Stimulated activated CD4-positive, alpha-beta T cell treated with anti-CD3 and anti-CD28 coated beads, Interleukin-4, amount 100 ng/mL, for 4 hours (primary cell): ENCODE results near the gene ZBED4.
A peak's percentile ranks its signal among the peaks of the same experiment; 100 is the strongest.

Experiments used
- DNase-seq, 2 experiments: peaks; one replicate each; pipeline ENCODE4 v3.0.0-alpha.2; 2020

Gene ZBED4

DNA sequence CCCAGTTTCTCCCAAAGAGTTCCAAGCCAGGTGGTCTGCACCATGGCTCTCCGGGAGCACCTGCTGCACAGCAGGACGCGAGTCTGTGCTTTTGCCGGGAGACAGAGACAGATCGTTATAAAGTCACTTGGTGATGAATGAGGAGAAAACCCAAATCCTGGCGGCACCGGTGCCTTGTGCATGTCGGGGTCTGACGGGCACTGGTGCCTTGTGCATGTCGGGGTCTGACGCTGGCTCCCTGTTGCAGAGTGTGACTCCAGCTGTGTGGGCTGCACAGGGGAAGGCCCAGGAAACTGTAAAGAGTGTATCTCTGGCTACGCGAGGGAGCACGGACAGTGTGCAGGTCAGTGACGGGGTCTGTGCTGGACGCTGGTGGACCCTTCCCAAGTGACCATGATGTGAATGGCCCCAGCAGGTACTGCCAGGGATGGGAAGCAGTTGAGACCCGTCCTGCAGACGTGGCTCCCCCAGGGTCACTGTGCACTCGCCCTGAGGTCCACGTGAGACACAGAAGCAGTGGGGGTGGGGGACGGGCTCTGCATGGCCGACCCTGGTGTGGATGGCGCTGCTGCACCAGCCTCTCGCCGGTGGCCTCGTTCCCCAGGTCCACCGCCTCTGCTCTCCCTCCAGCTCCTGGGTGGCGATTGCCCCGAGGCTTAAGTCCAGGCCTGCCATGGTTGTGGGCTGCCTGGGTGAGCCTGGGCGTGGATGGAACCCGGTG lies 70.6 kb downstream of the ZBED4 start:
- DNase-seq: no peak

DNA sequence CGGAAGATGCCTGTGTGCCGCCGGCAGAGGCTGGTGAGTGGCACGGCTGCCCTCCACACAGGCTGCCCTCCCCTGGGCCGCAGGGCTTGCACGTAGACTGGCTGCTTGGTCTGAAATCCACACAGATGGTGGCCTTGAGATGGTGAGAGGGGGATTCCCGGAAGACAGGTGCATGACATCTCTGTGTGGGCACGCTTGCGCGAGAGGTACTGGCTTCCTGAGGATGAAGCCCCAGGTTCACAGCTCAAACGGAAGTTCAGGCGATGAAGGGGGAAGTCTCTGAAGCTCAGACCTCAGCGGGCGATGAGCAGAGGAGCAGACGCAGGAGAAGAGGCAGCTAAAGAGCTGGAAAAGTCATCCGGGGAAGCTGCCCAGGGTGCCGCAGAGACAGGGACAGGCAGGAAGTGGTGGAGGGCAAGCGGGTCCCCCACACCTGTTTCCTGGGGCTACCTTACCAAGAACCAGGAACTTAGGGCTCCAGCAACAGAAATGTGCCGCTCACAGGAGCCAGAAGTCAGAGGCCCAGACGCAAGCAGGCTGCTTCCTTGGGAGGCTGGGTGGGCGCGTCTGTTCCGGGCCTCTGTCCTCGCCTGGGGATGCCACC lies 72.0 kb downstream of the ZBED4 start:
- peak; percentile 56 to 83 for DNase-seq

DNA sequence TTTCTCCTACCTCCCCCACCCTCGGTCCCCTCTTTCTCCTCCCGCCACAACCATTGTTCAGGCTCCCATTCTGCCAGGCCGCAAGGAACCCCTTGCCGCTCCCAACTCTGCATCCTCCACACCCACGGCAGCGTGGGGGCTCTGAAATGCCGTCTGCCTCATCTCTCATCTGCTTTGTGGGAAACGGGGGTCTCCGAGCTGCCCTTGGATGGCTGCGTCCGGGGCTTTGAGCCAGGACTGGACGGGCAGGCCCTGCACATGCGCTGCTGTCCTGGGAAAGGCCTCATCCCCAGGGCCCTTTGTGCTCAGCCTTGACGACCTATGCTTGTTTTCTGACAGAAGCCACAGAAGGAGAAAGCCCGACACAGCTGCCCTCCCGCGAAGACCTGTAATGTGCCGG lies 73.3 kb downstream of the ZBED4 start:
- DNase-seq: no peak

DNA sequence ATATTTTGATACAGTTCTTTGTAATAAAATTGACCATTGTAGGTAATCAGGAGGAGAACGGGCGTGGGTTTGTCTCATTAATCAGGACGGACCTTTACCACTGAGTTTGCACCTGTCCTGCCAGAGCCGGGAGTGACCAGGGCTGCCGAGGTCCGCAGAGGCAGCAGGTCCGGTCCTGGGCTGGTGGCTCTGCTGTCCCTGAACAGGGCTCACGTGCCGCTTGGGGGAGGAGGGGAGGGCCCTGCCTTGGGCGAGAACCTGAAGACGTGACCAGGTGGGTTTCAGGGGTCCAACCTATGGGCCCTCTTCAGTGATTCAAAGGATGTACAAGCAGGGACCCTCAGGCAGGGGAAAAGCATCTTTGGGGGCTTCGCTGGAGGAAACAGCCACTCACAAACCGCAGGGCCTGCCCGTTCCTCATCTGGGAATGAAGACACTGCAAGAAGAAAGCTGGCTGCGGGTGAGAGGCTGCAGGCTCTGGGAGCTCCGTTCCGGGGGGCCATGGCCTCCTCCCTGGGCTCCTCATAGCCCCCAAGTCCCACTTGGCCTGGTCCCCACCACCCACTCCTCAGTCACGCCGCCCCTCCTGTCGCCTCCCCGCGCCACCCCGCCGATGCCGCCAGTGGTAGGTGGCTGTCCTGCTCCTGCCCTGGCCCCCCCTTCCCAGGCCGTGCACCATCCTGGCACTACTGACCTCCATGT lies 74.0 kb downstream of the ZBED4 start:
- no peak for DNase-seq

DNA sequence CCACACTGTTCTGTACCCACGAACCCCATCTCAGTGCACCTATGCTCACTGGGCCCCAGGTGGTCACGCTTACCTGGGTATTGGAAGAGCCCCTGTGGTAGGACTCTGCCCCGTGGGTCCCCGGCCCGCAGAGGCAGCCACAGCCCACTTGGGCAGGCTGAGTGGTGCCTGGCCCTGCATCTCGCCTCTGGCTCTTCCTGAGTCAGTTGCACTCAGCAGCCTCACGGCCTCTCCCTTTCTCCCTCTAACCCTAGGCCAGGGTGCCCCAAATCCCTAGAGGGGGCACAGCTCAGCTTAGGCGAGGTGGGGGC lies 74.5 kb downstream of the ZBED4 start:
- no peak for DNase-seq

DNA sequence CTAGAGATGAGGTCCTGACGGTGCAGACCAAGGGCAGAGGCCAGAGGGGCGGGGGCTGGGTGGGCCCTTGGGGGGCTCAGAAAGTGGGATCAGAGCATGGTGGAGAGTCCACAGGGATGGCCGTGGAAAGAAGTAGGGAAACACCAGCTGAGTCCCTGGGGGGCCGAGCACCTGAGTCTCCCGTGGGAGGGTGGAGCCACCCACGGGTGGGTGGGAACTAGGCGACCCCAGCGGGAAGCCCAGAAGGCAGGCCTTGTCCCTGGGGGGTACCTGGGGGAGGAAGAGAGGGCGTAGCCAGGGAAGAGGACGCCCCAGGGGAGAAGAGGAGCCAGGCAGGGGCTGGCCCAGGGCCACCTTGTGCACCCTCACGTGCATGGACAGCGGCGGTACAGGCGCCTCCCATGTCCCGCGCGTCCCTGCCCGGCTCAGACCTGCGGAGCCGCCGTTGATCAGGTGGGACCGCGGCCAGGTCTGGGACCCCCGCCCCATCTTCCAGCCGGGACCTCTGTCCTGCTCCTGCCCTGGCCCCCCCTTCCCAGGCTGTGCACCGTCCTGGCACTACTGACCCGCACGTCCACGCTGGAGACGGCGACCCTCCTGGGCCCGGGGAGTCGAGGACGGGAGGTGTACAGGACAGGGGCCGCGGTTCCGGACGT lies 75.0 kb downstream of the ZBED4 start:
- DNase-seq: no peak

DNA sequence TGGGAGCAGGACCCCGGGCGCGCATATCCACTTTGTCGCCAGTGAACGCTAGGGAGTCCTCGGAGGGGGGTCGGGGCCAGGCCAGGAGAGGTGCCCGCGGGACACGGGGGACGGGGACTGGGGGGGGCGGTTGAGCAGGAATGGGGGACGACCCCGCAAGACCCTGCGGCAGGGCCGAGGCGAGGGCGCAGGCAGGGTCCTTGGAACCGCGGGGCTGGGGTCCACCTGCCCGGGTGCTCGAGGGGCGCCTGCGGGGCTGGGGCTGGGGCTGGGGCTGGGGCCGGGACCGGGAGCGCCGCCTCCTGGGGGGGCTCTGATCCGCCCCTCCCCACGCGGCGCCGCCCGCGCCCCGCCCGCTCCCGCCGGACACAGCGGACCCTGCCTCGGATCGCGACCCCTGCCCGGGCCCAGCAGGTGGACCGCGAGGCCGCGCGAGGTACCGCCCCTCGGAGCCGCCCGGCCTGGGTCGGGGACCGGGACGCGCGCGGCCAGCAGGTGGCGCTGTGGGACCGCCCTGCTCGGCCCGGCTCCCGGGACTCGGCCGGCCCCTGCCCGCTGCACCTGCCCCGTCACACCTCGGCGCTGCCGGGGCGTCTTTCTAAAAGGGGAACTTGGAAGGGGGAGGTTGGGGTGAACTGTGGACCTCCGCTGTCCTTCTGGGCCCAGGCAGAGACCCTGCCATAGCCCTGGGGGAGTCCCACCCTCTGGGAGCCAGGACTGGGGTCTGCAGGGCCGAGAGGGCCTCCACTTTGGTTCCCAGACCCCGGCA lies 75.8 kb downstream of the ZBED4 start:
- DNase-seq: peak; percentile 71 to 88

DNA sequence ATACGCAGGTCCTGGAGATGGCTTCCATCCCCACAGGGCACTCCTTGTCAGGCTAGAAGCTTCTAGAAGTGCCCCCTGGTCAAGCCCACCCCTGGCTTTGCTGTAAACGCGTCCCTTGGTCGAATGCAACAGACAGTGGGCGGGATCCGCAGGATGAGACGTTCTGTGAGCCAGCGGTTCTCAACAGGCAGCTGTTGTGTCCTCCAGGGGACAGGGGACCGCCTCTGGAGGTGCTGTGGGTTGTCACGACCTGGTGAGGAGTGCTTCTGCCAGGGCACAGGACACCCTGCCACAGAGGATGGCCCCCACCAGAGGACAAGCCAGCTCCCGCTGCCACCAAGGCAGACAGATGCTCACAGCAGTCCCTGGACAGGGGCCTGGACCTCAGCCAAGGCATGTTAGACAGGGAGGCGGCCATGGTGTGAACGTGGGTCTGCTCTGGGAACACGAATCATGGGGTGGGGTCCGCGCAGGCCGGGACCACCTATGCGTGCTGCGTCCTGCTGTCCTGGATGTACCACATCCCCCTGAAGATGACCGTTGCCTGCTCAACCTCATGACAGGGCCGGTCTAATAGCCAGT lies 76.4 kb downstream of the ZBED4 start:
- DNase-seq: no peak

DNA sequence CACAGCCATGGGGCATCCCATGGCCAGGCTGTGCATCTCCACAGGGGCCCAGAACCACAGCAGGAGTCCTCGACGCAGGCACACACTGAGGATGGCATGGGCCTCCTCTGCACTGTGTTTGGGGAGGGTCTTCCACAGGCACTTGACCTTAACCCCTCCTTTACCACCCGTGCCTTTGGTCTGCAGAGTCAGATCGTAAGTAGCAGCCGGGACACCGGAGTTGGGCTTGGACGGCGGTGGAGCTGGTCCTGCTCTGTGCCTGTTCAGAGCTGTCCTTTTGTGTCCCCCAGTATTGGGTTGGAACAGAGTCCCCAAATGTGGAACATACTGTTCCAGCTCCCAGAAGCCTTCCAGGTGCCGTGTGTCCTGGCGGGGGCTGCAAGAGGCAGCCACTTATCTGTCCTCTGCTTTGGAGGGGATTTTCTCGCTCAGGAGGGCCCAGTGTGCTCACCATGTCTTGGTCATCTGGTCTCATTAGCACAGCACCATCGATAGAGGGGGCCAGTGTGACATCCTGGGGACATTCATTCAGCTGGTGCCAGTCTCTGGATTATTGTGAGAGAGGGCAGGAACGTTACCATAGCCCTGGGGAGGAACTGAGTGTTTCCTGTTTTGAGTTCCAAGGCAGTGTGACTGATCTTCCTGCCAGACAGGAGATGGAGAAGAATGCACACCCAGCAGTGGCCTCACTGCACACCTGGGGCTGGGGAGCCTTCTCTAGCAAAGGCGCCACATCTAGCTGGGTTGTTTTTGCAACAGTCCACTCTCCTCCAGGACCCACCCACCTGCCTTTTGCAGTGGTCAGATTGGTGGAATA lies 77.2 kb downstream of the ZBED4 start:
- DNase-seq: peak; percentile 34 to 53

DNA sequence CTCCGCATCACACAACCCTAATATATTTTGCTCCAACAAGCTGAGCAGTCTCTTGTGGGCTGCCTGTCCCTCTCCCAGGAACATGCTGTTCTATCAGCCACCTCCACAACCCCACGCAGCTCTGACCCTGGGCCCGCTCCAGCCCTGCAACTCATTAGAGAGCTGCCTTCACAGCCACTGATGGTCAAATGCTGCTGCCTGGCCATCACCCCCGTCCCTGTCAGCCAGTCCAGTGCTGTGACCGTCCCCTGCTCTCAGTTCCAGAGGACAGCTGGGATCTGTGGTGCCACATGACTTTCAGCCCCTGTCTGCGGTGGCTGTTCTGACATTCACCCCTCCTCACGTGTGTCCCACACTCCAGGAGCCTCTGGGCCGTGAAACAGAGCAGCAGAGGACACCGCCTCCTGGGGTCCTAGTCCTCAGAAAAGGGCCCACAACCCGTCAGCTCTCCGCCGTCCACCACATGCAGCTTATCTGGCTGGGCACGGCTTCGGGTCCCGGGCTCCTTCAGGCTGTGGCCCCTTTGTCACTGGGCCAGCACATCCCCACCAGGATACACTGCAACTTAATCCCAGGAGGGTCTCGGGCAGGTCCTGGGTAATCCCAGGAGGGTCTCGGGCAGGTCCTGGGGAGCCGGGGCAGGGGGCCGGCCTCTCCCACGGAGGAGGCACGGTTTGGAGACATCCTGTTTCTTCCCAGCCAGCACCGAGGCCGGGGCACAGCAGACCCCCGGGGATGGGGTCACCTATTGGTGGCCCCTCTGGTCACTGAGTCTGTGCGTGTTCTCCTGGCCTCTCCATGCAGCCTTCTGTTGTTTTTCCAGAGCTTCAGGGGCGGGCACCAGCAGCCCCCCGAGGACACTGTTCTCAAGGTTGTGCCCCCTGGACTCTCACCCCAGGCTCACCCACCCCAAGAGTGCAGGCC lies 79.9 kb downstream of the ZBED4 start:
- DNase-seq: no peak

DNA sequence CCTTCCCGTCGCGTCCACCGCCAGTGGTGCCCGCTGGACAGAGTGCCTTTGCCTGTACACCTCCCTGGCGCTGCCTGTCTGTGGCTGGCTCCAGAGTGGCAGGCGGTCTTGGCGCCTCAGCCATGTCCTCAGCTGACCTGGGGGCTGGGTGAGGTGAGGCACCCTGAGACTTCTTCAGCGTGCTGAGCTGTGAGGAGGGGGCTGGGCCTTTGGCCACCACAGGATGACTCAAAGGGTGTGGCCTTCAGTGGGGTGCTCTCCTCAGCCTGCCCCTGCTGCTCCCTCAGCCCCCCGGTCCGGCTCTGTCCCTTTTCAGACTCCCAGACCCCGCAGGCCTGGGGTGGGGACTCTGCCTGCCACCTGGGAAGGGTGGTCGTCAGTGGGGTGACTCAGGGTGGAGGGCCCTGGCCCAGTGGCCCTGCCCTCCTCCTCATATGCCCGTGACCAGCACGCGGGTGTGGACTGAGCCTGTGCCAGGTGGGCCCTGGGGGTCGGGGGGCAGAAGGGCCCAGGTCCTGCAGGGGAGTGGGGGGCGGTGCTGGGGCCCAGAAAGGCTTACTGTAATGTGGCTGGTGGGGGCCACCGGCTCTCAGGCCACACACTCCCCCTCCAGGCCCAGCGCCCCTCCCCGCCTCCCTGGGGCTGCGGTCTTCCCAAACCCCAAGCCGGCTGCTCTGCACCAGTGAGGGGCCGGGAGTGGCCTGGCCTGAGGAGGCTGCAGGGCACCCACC lies 80.7 kb downstream of the ZBED4 start:
- DNase-seq: peak in 1 of 2 experiments; percentile 34

DNA sequence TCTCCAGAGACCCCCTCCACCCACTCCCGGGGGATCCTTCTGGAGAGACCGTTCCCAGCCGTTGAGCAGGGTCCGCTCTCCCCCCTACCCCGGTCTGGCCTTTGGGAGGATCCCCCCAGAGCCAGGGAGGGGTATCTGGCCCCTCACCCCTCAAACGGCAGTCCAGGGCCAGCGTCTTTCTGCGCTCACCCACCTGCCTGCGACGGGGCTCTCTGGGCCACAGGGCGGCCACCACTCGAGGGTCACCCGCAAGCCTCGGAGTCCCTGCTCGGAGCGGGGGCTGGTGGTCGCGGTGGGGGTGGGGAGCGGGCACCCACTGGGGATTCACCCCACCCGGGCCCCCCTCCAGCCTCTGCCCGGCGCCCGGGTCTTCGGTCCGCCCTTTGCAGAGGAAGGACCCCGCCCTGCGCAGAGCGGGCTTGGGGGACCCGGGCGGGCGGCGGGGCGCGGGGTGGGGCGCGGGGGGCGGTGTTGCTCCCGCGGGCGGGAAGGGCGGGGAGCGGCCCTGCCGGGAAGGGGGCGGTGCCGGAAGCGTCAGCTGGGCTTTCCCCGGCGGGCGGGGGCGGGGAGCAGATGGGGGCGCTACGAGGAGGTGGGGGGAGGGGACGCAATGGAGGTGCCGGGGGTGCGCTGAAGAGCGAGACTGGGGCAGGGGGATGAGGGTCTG lies 81.4 kb downstream of the ZBED4 start:
- peak; percentile 90 to 92 for DNase-seq

DNA sequence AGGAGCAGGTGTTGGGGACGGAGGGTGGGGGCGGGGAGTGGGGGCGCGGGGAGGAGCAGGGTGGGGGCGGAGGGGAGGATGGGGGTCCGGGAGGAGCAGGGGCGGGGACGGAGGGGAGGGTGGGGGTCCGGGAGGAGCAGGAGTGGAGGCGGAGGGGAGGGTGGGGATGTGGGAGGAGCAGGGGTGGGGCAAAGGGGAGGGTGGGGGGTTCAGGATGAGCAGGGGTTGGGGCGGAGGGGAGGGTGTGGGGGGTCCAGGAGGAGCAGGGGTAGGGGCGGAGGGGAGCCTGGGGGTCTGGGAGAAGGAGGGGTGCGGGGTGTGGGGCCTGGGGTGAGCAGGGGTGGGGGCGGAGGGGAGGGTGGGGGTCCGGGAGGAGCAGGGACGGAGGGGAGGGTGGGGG lies 81.9 kb downstream of the ZBED4 start:
- DNase-seq: peak in 1 of 2 experiments; percentile 53

DNA sequence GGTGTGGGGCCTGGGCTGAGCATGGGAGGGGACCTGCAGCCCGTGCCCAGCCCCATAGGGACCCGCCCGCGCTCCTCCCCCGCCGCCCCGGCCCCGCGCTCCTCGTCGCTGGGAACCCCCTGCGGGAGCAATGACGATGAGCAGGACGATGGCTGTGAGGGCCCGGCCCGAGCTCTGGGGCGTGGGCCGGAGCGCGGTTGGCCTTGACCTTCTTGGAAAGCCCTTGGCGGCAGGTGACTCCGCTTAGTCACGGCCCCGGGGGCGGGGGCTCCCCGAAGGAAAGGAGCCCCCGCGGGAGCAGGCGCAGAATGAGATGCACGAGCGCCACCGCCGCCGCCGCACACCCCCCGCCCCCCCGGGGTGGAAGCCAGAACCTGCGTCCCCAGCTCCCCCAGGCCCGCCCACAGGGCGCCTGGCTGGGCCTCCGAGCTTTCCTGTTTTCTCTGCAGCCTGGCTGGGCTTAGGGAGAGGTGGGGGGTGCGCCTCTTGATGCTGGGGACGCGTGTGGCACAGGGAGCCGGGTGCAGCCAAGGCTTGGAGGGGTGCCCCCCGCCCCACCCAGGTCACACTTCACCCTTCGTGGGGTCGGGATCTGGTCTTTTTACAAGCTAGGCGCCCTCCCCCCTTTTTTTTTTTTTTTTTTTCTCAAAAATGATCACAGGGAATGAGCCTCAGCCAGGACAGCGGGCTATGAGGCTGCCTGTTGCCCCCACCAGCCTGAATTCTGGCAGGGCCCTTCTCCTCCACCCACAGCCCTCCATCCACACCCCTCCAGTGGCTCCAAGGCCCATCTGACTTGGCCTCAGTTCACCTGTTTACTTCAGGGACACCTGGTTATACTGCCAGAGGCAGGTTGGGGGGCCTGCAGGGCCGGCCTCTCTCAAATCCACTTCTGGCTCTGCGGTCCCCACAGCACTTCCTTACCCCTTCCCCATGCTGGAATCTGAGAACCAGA lies 82.7 kb downstream of the ZBED4 start:
- peak; percentile 96 to 99 for DNase-seq

DNA sequence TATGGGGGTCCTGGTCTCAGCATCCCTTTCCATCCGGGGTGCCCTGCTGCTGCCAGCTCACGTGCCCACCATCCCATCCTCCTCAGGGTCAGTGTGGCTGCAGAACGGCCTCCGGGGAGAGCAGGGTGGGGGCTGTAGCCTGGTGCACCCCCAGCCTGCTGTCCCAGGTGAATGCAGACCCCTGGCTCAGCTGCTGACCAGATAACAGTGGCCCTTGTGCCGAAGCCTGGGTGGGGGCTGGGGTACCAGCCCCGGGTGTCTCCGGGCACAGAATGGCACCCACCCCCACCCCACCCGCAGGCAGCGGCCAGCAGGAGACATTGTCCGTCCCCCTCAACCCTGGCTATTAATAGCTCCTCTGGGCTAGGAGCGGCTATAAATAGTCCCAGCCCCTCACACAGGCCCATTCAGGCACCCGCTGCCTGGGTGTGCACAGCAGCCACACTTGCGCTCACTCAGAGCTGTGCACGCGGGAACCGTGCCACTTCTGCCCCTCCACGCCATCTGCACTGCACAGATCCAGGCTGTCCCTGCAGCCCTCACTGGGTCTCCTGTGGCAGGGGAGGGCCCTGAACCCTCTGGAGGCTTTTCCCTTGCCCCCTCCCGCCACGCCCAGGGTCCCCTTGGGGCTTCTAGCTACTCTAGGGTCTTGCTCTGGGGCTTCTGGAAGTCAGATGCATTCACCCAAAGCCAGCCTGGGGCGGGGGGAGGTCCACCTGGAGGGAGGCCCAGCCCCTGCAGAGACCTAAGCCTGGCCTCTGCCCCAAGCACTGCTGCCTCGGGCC lies 83.5 kb downstream of the ZBED4 start:
- no peak for DNase-seq

DNA sequence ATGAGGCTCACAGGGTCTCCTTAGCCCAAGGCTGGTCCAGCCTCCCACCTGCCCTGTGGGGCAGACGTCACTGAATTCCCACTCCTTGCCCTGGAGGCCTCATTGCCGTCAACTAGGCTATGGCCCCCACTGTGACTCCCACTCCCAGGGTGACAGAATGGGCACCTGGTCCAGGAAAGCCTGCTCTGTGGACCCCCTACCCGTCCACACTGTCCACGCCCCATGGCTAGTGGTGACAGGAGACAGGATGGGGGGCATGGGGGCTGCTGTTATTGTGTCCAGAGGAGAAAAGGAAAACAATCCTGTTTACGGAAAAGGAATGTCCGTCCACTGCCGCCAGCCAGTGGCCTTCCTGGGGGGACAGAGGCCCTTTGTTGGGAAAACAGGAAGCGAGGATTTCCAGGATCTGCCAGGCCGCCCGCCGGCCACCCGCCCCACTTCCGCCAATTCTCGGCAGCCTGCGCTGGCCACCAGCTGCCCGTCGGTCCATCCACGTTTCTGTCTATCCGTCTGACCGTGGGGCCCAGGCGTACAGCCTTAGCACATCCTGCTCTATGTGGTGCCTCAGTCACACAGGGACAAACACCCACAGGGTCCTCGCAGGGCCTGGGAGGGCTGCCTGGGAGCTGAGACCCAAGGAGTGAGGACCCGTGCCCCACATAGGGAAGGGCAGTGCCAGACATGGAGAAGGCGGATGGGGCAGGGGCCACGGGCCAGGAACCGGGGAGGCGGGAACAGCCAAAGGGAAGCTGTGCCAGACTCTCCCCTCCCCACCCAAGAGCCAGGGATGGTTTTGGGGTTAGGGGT lies 84.3 kb downstream of the ZBED4 start:
- no peak for DNase-seq
